KOPT-K1 (cell line): ENCODE measurements around the gene GRID2.

Source experiments
- H3K27ac ChIP-seq: fragments of 200-600 bp; sonication (generic); 2 replicates; pipeline ENCODE4 v1.5.1; 2016; ENCODE audit warnings: antibody characterized with exemption, mild to moderate bottlenecking, low read depth, low read length; ENCODE audit not compliant: poor library complexity, severe bottlenecking
- H3K36me3 ChIP-seq: fragments of 200-600 bp; sonication (generic); 2 replicates; pipeline ENCODE4 v1.5.1; 2017; ENCODE audit warnings: antibody characterized with exemption, mild to moderate bottlenecking, low read length, moderate library complexity; ENCODE audit not compliant: insufficient read depth
- H3K9me3 ChIP-seq: fragments of 200-600 bp; sonication (generic); 2 replicates; pipeline ENCODE4 v1.5.1; 2017; ENCODE audit warnings: antibody characterized with exemption, low read length, mild to moderate bottlenecking; ENCODE audit not compliant: insufficient read depth, poor library complexity, severe bottlenecking

The GRID2 gene

DNA sequence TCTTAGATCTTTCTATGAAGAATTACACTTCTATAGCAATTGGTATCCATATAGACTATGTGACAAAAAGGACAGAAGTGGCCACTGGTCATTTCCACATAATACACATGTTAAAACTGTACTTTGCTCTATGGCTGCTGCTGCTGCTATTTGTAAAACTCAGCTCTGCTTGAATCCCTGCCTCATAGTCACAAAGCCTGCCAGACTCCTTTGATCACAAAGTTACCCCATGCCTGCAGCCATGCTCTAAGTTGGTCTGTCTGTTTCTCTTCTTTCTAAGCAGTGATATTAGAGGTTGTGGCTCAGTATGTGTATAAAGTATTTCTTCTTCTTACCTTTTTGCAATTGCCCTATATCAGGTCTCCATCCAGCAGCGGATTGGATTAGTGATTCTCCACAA lies 210.9 kb downstream of the GRID2 start:
- H3K9me3 ChIP-seq, result no peaks in the 10 kb centered on the region
- H3K36me3 ChIP-seq, result no peaks in the 10 kb centered on the region
- no peak overlapping the region for H3K27ac ChIP-seq

GRCh38 chr4:92516450-92516849 lies 212.7 kb downstream of the GRID2 start:
- Histone ChIP-seq H3K9me3 (no peaks in the 10 kb centered on the region), H3K27ac (no peak overlapping the region), H3K36me3 (no peaks in the 10 kb centered on the region)

DNA sequence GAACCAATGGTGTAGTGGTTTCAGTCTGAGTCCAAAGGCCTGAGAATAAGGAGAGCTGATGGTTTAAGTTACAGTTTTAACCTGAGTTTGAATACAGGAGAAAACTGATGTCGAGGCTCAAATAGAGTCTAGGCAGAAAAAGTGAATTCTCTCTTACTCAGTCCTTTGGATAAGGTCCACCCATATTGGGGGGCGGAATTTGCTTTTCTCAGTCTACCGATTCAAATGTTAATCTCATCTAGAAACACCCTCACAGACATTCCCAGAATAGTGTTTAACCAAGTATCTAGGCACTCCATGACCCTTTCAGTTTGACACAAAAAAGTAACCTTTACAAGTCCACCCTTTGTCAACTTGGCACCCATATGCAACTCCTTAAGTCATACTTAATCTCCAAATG lies 216.0 kb downstream of the GRID2 start:
- H3K27ac ChIP-seq, result no peak overlapping the region

GRCh38 chr4:92520563-92520962 lies 216.8 kb downstream of the GRID2 start:
- Histone ChIP-seq H3K9me3 (no peaks in the 10 kb centered on the region), H3K36me3 (no peaks in the 10 kb centered on the region), H3K27ac (no peak overlapping the region)

More for the DNA sequence above, 216.0 kb downstream of the GRID2 start:
- Histone ChIP-seq H3K9me3 (no peaks in the 10 kb centered on the region), H3K36me3 (no peaks in the 10 kb centered on the region)

GRCh38 chr4:92521941-92522340 lies 218.2 kb downstream of the GRID2 start:
- Histone ChIP-seq H3K9me3 (no peaks in the 10 kb centered on the region), H3K27ac (no peak overlapping the region), H3K36me3 (no peaks in the 10 kb centered on the region)

- Histone ChIP-seq H3K36me3 (no peaks in the 10 kb centered on the region), H3K27ac (no peak overlapping the region), H3K9me3 (no peaks in the 10 kb centered on the region)
Measured at GRCh38 chr4:92522356-92522755, 218.6 kb downstream of the GRID2 start.

GRCh38 chr4:92524131-92524530 lies 220.4 kb downstream of the GRID2 start:
- Histone ChIP-seq H3K9me3 (no peaks in the 10 kb centered on the region), H3K27ac (no peak overlapping the region), H3K36me3 (no peaks in the 10 kb centered on the region)

DNA sequence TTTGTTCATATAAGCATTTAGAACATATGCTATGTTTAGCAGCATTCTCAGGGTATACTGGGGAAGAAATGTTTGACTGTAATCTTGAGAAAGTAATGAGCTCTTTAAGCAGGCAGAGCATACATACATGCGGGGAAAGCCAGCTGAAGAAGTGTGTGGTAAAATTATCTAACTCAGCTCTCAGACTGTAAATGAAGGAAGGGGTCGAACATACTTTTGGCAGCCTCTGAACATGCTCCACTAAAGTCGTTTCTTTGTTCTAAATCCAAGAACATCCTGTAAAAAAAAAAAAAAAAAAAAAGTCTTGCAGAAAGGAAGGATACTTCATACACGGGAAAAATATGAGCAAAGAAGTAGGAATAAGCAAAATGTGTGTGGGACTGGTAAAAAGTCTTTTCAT lies 224.8 kb downstream of the GRID2 start:
- Histone ChIP-seq H3K27ac (no peak overlapping the region), H3K9me3 (no peaks in the 10 kb centered on the region), H3K36me3 (no peaks in the 10 kb centered on the region)

DNA sequence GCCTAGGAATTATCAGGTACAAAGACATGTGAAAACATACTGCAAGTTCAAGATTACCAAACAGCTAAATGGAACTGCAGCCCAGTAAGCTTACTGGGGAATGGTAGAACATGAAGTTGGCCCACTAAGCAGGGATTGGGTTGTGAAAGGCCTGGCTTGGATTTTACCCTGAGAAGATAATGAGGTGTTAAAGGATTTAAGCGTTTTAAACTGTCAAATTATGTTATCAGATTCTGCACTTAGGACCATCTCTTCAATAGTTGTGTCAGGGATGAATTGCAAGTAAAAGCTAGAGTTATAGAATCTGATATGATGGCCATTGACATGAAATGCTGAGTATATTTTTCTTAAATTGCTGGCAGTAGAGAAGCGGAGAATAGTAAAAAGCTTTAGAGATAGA lies 225.7 kb downstream of the GRID2 start:
- Histone ChIP-seq H3K27ac (no peak overlapping the region), H3K36me3 (no peaks in the 10 kb centered on the region), H3K9me3 (no peaks in the 10 kb centered on the region)

GRCh38 chr4:92535599-92535998 lies 231.8 kb downstream of the GRID2 start:
- Histone ChIP-seq H3K9me3 (no peaks in the 10 kb centered on the region), H3K36me3 (no peaks in the 10 kb centered on the region), H3K27ac (no peak overlapping the region)

- Histone ChIP-seq H3K36me3 (no peaks in the 10 kb centered on the region), H3K27ac (no peak overlapping the region), H3K9me3 (no peaks in the 10 kb centered on the region)
Measured at GRCh38 chr4:92551616-92552015, 247.8 kb downstream of the GRID2 start.

DNA sequence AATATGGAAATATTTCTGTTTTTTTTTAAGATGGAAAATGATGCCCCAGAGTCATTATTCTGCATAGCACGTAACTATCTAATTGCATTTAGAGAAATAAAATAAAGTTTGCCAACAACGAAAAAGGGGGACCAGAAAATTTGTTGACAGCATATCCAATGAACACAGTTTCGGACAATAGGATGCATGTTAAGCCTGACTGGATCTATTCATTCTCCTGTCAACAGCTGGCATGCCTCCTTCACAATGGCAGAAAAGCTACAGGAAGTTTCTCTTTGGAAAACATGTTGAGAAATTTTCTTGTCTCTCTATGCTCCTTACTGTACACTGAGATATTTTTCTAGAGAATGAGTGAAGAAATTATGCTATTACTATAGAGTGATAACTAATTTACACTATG lies 262.5 kb downstream of the GRID2 start:
- Histone ChIP-seq H3K27ac (no peak overlapping the region), H3K9me3 (no peaks in the 10 kb centered on the region), H3K36me3 (no peaks in the 10 kb centered on the region)

DNA sequence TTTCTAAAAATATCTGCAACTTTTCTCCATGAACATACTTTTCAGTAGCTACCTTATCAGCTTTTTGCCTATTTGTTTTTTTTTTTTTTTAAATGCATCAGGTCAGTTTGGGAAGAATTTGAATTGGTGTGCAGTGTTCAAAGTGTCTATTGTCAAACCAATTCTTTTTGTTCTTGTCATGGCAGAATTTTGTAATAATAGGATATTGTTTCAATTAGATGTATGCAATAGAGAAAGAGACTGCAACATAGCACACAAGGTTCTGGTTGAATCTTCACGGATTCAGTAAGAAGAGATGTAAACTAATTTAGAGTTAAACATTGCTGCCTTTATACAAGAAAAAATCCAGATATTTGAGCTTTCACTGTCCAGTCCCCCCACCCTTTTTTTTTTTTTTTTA lies 277.1 kb downstream of the GRID2 start:
- H3K9me3 ChIP-seq, result no peaks in the 10 kb centered on the region
- H3K27ac ChIP-seq, result no peak overlapping the region
- no peaks in the 10 kb centered on the region for H3K36me3 ChIP-seq

DNA sequence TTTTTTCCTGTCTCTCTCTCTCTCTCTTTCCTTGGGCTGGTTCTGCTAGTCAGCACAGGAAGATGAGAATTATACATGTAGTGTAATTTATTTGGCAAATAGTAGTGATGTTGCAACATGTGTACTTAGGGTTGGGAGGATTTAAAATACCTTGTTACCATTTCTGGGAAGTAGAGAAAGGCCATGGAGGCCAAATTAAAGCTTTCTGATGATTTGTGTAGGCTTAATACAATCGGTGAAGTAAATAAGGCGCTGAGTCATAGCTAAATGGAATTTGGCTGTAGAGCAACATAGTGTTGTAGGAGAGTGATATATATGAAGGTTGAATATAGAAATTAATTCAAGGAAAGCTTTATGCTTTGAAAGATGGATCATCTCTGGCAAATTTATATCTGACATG lies 295.3 kb downstream of the GRID2 start:
- Histone ChIP-seq H3K36me3 (no peaks in the 10 kb centered on the region), H3K27ac (no peak overlapping the region), H3K9me3 (no peaks in the 10 kb centered on the region)

GRCh38 chr4:92600638-92601037 lies 296.9 kb downstream of the GRID2 start:
- H3K9me3 ChIP-seq, result no peaks in the 10 kb centered on the region
- H3K27ac ChIP-seq, result no peak overlapping the region
- H3K36me3 ChIP-seq, result no peaks in the 10 kb centered on the region

GRCh38 chr4:92606227-92606626 lies 302.5 kb downstream of the GRID2 start:
- H3K9me3 ChIP-seq, result no peaks in the 10 kb centered on the region
- no peak overlapping the region for H3K27ac ChIP-seq
- H3K36me3 ChIP-seq, result no peaks in the 10 kb centered on the region

GRCh38 chr4:92615049-92615448 lies 311.3 kb downstream of the GRID2 start:
- H3K27ac ChIP-seq, result no peak overlapping the region
- no peaks in the 10 kb centered on the region for H3K36me3 ChIP-seq
- no peaks in the 10 kb centered on the region for H3K9me3 ChIP-seq
